ENCODE results near the gene PAK6. TPM values are rescaled to one million over a fixed set of nuclear protein-coding genes. Genes with fewer than 3 reads are reported as not detected.

The PAK6 gene
- total and polyA plus RNA-seq, 9 of the 15 experiments (the other 6 are each of a cell fraction or from before 2014, with no cell fraction given) = 0.03 to 0.74 (median 0.16) TPM; not detected in 2

DNA sequence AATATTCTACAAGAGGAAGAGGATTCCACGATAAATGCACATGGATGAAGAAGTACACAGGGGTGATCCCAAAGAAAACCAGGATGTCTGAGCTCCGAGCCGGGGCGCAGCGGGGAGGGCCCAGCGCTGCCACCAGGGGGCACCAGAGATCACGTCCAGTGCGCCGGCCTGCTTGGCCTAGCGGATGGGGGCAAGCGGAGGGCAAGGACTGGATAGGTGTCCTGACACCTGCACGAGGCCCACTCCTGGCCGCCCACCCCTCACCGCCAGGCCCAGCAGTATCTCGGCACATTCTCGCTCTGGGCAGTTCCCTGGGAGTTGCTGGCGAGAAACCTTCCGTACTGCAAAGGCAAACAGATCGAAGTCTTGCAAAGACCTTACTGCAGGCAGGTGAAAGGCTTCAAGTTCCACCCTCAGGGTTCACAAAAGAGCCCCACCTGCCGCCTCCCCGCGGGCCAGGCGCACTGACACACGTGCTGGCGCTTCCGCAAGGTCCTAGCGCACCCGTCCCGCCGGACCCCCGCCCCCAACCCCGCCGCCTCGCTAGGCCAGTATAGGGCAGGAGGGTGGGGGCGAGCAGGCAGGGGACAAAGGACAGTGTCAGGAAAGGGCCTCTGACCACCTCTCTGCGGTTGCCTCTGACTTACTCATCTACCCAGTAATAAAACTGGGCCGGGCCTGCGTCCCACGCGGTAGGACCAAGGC lies 40.7 kb downstream of the PAK6 start:
- Histone ChIP-seq H3K4me2 (ENCODE audit: insufficient read depth, low read length) (no peak overlapping the region), H2AFZ (ENCODE audit: low read depth, low read length) (0 out of 2 replicates have a peak overlapping the region, but pooled peaks have one; percentile 58), H3K4me3 (no peak overlapping the region), H3K9me1 (ENCODE audit: control insufficient read depth, insufficient read depth, low read length) (no peaks in the 10 kb centered on the region), H3K27ac (ENCODE audit: extremely low read depth, low read depth, low read length) (no peak overlapping the region), H3K9me3 (replicated peaks; ENCODE audit: control insufficient read depth, insufficient read depth, low read depth, low read length) (no peaks in the 10 kb centered on the region), H4K20me1 (replicated peaks; ENCODE audit: control insufficient read depth, insufficient read depth, low read length) (no peaks in the 10 kb centered on the region), H3K4me1 (replicated peaks in 1 of 2; ENCODE audit: control insufficient read depth in 2 of 2, insufficient read depth in 2 of 2, low read length in 2 of 2) (peaks cover 13 to 56% of the 10 kb centered on the region in 2 experiments), H3K27me3 (ENCODE audit: control insufficient read depth in 2 of 2, insufficient read depth in 2 of 2, low read length in 2 of 2) (no peaks in the 10 kb centered on the region; a peak in 1 of 5 replicates), H3K9ac (ENCODE audit: insufficient read depth in 1 of 2, low read depth in 2 of 2, low read length in 2 of 2) (no peak overlapping the region), H3K36me3 (ENCODE audit: control insufficient read depth, insufficient read depth, low read length) (no peaks in the 10 kb centered on the region), H3K79me2 (ENCODE audit: control insufficient read depth, insufficient read depth, low read length) (no peaks in the 10 kb centered on the region)
- ChIA-PET CTCF (ENCODE audit: low intra/inter-chr PET ratio) (interaction anchor here (0.6 to 6.3 kb wide), 10 partner anchors 21 to 144 kb away, joined by 3 to 87 read pairs (median 6); partner anchors contain the start of gene PLCB2), POLR2A (interaction anchor here (0.6 to 1.3 kb wide), 8 partner anchors 16 to 474 kb away, joined by 3 to 4 read pairs (median 4); partner anchors contain the start of gene PLCB2)
- peak; percentile 76 for ATAC-seq
- intact Hi-C loops (cut with micrococcal nuclease) (loop anchor here (1.0 to 5.0 kb wide), 3 partner anchors 31 to 59 kb away; partner anchors contain the start of gene INAFM2), in situ Hi-C loops (cut with MboI) (loop anchor here (5.0 kb wide), 1 partner anchor 33 kb away; no protein-coding TSS in a partner anchor)
- DNase-seq (ENCODE audit: extremely low read depth in 1 of 4, low spot score in 3 of 4) = peak; percentile 77 to 84 (median 80)
- FAIRE-seq = peak; percentile 90
- BruUV-seq (replicated peaks) = no TSS peak
- WGBS (ENCODE audit: insufficient coverage, low coverage, missing lambda C conversion rate) = 34% methylated on average over 26 of the region's 40 CpGs
- TF ChIP-seq, protein P1, sequence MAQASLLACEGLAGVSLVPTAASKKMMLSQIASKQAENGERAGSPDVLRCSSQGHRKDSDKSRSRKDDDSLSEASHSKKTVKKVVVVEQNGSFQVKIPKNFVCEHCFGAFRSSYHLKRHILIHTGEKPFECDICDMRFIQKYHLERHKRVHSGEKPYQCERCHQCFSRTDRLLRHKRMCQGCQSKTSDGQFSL (CRISPR knock-in tag; IDR thresholded peaks at IDR 0.05) = no peak
- TF ChIP-seq, protein P1 (tag; IDR thresholded peaks at IDR 0.05) = no peak
- TF ChIP-seq, protein P2, sequence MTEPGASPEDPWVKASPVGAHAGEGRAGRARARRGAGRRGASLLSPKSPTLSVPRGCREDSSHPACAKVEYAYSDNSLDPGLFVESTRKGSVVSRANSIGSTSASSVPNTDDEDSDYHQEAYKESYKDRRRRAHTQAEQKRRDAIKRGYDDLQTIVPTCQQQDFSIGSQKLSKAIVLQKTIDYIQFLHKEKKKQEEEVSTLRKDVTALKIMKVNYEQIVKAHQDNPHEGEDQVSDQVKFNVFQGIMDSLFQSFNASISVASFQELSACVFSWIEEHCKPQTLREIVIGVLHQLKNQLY (CRISPR knock-in tag; conservative IDR thresholded peaks at IDR 0.05) = no peak
- peak in 1 of 2 experiments; percentile 82; a peak in 3 of 4 replicates for TF ChIP-seq MAZ (CRISPR knock-in tag; conservative IDR thresholded peaks at IDR 0.05 in 1 of 2, IDR thresholded peaks at IDR 0.05 in 1 of 2)
- TF ChIP-seq, protein P3, sequence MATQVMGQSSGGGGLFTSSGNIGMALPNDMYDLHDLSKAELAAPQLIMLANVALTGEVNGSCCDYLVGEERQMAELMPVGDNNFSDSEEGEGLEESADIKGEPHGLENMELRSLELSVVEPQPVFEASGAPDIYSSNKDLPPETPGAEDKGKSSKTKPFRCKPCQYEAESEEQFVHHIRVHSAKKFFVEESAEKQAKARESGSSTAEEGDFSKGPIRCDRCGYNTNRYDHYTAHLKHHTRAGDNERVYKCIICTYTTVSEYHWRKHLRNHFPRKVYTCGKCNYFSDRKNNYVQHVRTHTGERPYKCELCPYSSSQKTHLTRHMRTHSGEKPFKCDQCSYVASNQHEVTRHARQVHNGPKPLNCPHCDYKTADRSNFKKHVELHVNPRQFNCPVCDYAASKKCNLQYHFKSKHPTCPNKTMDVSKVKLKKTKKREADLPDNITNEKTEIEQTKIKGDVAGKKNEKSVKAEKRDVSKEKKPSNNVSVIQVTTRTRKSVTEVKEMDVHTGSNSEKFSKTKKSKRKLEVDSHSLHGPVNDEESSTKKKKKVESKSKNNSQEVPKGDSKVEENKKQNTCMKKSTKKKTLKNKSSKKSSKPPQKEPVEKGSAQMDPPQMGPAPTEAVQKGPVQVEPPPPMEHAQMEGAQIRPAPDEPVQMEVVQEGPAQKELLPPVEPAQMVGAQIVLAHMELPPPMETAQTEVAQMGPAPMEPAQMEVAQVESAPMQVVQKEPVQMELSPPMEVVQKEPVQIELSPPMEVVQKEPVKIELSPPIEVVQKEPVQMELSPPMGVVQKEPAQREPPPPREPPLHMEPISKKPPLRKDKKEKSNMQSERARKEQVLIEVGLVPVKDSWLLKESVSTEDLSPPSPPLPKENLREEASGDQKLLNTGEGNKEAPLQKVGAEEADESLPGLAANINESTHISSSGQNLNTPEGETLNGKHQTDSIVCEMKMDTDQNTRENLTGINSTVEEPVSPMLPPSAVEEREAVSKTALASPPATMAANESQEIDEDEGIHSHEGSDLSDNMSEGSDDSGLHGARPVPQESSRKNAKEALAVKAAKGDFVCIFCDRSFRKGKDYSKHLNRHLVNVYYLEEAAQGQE (IDR thresholded peaks at IDR 0.05; ENCODE audit: borderline replicate concordance) = peak; percentile 91
- TF ChIP-seq, protein P3 (CRISPR knock-in tag; IDR thresholded peaks at IDR 0.05; ENCODE audit: low read depth) = no peak
- no peak for TF ChIP-seq ZNF76 (CRISPR knock-in tag; IDR thresholded peaks at IDR 0.05; ENCODE audit: borderline replicate concordance)
- TF ChIP-seq OTX1 (CRISPR knock-in tag; IDR thresholded peaks at IDR 0.05) = no peak

All from K562 (cell line).